CD4-positive, alpha-beta T cell treated with Interleukin-15 for 1 hour (primary cell): ENCODE data around the gene SGCA.
A peak's percentile ranks its signal among the peaks of the same experiment; 100 is the strongest.

Experiments used
- DNase-seq: peaks from one replicate; pipeline ENCODE4 v3.0.0-alpha.2; 2020

Gene SGCA

GRCh38 chr17:50134206-50135110 is 31.3 kb upstream of the SGCA start:
- no peak for DNase-seq

- no peak for DNase-seq
Observed at GRCh38 chr17:50135316-50136095, 30.3 kb upstream of the SGCA start.

GRCh38 chr17:50136096-50136687 is 29.6 kb upstream of the SGCA start:
- DNase-seq, result no peak

- DNase-seq, result no peak
Observed at GRCh38 chr17:50137042-50137441, 28.8 kb upstream of the SGCA start.

GRCh38 chr17:50139185-50139783 is 26.5 kb upstream of the SGCA start:
- DNase-seq, result no peak

- peak; percentile 79 for DNase-seq
Observed at GRCh38 chr17:50139950-50140885, 25.6 kb upstream of the SGCA start.

- DNase-seq, result no peak
Observed at GRCh38 chr17:50141026-50141744, 24.6 kb upstream of the SGCA start.

- no peak for DNase-seq
Observed at GRCh38 chr17:50141745-50142110, 24.1 kb upstream of the SGCA start.

GRCh38 chr17:50143461-50144176 is 22.2 kb upstream of the SGCA start:
- no peak for DNase-seq

- no peak for DNase-seq
Observed at GRCh38 chr17:50144355-50144754, 21.4 kb upstream of the SGCA start.

GRCh38 chr17:50144845-50145531 is 20.8 kb upstream of the SGCA start:
- DNase-seq, result no peak

GRCh38 chr17:50145532-50146229 is 20.1 kb upstream of the SGCA start:
- DNase-seq, result no peak

GRCh38 chr17:50146230-50146926 is 19.4 kb upstream of the SGCA start:
- DNase-seq, result no peak

GRCh38 chr17:50146927-50147665 is 18.7 kb upstream of the SGCA start:
- DNase-seq, result no peak

- DNase-seq, result no peak
Observed at GRCh38 chr17:50147841-50148225, 18.0 kb upstream of the SGCA start.

- DNase-seq, result peak; percentile 81
Observed at GRCh38 chr17:50148226-50149090, 17.3 kb upstream of the SGCA start.

- no peak for DNase-seq
Observed at GRCh38 chr17:50149091-50149416, 16.8 kb upstream of the SGCA start.
